ENCODE results near the gene MYEF2. TPM values are rescaled to one million over a fixed set of nuclear protein-coding genes. Genes with fewer than 3 reads are reported as not detected.

Gene MYEF2
- total and polyA plus RNA-seq, 10 of the 15 experiments (the other 5 are each of a cell fraction or from before 2014, with no cell fraction given), result 9.2 to 47.0 (median 19.9) TPM

DNA sequence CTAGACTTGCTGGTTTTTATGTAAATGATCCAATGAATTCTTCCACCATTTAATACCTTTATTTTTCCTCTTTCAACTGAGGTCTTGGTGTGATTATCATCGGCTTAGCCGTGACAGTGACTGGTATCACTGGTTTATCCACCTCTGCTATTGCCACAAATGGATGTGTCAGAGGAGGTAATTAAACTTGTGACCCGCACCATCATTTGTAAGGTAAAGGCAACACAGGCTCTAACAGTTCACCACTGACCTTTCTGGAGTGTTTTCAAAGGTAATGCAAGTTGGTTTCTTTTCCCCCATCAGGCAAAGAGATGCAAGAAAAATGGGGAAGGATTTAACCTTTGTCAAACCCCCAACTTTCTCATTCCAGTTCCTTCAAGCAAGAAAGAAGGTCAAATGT lies 47.7 kb upstream of the MYEF2 start:
- RAD21 ChIA-PET (ENCODE audit: unreplicated experiment), result no interaction called here
- no peaks in the 10 kb centered on the region; a peak in 1 of 4 replicates for H3K27me3 ChIP-seq (replicated peaks in 1 of 2; ENCODE audit: control insufficient read depth in 2 of 2, insufficient read depth in 2 of 2, low read length in 1 of 2)
- intact Hi-C loops (cut with micrococcal nuclease; ENCODE audit: unreplicated experiment), result no loop called here
- H3K79me2 ChIP-seq (ENCODE audit: control insufficient read depth, insufficient read depth, low read length), result no peaks in the 10 kb centered on the region
- H2AFZ ChIP-seq (ENCODE audit: control insufficient read depth, low read depth, low read length), result no peak overlapping the region
- H3K36me3 ChIP-seq (ENCODE audit: control insufficient read depth in 2 of 2, insufficient read depth in 2 of 2, low read length in 1 of 2), result no peaks in the 10 kb centered on the region
- FAIRE-seq (no peak), DNase-seq (ENCODE audit: low read depth, low spot score) (no peak), ATAC-seq (no peak)
- H4K20me1 ChIP-seq (ENCODE audit: control insufficient read depth, insufficient read depth), result no peaks in the 10 kb centered on the region
- CTCF ChIA-PET, result no interaction called here
- POLR2A ChIA-PET, result no interaction called here
- SMC1A ChIA-PET (ENCODE audit: uncharacterized antibody, unreplicated experiment), result no interaction called here
- BruUV-seq (replicated peaks), result no TSS peak
- no peak overlapping the region for H3K27ac ChIP-seq (ENCODE audit: control insufficient read depth, insufficient read depth)
- in situ Hi-C loops (cut with MboI), result no loop called here
- H3K4me3 ChIP-seq, result no peak overlapping the region
- H3K4me1 ChIP-seq (ENCODE audit: control insufficient read depth, insufficient read depth, low read length), result no peaks in the 10 kb centered on the region
- H3K9ac ChIP-seq (ENCODE audit: control insufficient read depth, insufficient read depth, low read length), result no peak overlapping the region
- no peak for TF ChIP-seq KDM1A (IDR thresholded peaks at IDR 0.05; ENCODE audit: borderline replicate concordance)
- TF ChIP-seq, protein P1, sequence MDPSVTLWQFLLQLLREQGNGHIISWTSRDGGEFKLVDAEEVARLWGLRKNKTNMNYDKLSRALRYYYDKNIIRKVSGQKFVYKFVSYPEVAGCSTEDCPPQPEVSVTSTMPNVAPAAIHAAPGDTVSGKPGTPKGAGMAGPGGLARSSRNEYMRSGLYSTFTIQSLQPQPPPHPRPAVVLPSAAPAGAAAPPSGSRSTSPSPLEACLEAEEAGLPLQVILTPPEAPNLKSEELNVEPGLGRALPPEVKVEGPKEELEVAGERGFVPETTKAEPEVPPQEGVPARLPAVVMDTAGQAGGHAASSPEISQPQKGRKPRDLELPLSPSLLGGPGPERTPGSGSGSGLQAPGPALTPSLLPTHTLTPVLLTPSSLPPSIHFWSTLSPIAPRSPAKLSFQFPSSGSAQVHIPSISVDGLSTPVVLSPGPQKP (IDR thresholded peaks at IDR 0.05; ENCODE audit: low read depth, low read length), result no peak
- TF ChIP-seq ZSCAN29 (IDR thresholded peaks at IDR 0.05), result no peak
- no peak for TF ChIP-seq BRCA1 (IDR thresholded peaks at IDR 0.05; ENCODE audit: low read depth, low read length)
- TF ChIP-seq, protein P2, sequence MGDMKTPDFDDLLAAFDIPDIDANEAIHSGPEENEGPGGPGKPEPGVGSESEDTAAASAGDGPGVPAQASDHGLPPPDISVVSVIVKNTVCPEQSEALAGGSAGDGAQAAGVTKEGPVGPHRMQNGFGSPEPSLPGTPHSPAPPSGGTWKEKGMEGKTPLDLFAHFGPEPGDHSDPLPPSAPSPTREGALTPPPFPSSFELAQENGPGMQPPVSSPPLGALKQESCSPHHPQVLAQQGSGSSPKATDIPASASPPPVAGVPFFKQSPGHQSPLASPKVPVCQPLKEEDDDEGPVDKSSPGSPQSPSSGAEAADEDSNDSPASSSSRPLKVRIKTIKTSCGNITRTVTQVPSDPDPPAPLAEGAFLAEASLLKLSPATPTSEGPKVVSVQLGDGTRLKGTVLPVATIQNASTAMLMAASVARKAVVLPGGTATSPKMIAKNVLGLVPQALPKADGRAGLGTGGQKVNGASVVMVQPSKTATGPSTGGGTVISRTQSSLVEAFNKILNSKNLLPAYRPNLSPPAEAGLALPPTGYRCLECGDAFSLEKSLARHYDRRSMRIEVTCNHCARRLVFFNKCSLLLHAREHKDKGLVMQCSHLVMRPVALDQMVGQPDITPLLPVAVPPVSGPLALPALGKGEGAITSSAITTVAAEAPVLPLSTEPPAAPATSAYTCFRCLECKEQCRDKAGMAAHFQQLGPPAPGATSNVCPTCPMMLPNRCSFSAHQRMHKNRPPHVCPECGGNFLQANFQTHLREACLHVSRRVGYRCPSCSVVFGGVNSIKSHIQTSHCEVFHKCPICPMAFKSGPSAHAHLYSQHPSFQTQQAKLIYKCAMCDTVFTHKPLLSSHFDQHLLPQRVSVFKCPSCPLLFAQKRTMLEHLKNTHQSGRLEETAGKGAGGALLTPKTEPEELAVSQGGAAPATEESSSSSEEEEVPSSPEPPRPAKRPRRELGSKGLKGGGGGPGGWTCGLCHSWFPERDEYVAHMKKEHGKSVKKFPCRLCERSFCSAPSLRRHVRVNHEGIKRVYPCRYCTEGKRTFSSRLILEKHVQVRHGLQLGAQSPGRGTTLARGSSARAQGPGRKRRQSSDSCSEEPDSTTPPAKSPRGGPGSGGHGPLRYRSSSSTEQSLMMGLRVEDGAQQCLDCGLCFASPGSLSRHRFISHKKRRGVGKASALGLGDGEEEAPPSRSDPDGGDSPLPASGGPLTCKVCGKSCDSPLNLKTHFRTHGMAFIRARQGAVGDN (IDR thresholded peaks at IDR 0.05), result no peak
- TF ChIP-seq, protein P3, sequence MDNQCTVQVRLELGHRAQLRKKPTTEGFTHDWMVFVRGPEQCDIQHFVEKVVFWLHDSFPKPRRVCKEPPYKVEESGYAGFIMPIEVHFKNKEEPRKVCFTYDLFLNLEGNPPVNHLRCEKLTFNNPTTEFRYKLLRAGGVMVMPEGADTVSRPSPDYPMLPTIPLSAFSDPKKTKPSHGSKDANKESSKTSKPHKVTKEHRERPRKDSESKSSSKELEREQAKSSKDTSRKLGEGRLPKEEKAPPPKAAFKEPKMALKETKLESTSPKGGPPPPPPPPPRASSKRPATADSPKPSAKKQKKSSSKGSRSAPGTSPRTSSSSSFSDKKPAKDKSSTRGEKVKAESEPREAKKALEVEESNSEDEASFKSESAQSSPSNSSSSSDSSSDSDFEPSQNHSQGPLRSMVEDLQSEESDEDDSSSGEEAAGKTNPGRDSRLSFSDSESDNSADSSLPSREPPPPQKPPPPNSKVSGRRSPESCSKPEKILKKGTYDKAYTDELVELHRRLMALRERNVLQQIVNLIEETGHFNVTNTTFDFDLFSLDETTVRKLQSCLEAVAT (IDR thresholded peaks at IDR 0.05), result no peak
- TF ChIP-seq, protein P4, sequence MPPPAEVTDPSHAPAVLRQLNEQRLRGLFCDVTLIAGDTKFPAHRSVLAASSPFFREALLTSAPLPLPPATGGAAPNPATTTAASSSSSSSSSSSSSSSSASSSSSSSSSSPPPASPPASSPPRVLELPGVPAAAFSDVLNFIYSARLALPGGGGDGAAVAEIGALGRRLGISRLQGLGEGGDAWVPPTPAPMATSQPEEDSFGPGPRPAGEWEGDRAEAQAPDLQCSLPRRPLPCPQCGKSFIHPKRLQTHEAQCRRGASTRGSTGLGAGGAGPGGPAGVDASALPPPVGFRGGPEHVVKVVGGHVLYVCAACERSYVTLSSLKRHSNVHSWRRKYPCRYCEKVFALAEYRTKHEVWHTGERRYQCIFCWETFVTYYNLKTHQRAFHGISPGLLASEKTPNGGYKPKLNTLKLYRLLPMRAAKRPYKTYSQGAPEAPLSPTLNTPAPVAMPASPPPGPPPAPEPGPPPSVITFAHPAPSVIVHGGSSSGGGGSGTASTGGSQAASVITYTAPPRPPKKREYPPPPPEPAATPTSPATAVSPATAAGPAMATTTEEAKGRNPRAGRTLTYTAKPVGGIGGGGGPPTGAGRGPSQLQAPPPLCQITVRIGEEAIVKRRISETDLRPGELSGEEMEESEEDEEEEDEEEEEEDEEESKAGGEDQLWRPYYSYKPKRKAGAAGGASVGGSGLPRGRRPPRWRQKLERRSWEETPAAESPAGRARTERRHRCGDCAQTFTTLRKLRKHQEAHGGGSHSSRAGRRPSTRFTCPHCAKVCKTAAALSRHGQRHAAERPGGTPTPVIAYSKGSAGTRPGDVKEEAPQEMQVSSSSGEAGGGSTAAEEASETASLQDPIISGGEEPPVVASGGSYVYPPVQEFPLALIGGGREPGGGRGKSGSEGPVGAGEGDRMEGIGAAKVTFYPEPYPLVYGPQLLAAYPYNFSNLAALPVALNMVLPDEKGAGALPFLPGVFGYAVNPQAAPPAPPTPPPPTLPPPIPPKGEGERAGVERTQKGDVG (CRISPR knock-in tag; IDR thresholded peaks at IDR 0.05), result no peak
- no peak for TF ChIP-seq KAT2A (conservative IDR thresholded peaks at IDR 0.05; ENCODE audit: control insufficient read depth, low read depth, low read length)
- no peak for TF ChIP-seq NR2F1 (conservative IDR thresholded peaks at IDR 0.05)
- no peak for TF ChIP-seq TCF7 (IDR thresholded peaks at IDR 0.05; ENCODE audit: borderline replicate concordance)
- no peak for TF ChIP-seq SIN3A (IDR thresholded peaks at IDR 0.05; ENCODE audit: low read depth, low read length)
- no peak for TF ChIP-seq ZNF622 (IDR thresholded peaks at IDR 0.05)
- no peak overlapping the region for H3K4me2 ChIP-seq (ENCODE audit: control insufficient read depth, insufficient read depth)
- 10% methylated on average over 3 of the region's 3 CpGs for WGBS (ENCODE audit: insufficient coverage, insufficient replicate concordance, low lambda C conversion rate, missing lambda C conversion rate)
- no peaks in the 10 kb centered on the region for H3K9me3 ChIP-seq (replicated peaks; ENCODE audit: control insufficient read depth, insufficient read depth, low read length)
